ENCODE results near the gene ARHGAP27. TPM values are rescaled to one million over a fixed set of nuclear protein-coding genes. Genes with fewer than 3 reads are reported as not detected.

Gene ARHGAP27
- total RNA-seq, 4 donors from 2014 or later = 11.2 to 15.0 (median 12.9) TPM

GRCh38 chr17:45440161-45440778, 7.6 kb upstream of the ARHGAP27 start:
- 62% methylated on average over 9 of the region's 10 CpGs for WGBS
- no peak overlapping the region for H3K4me3 ChIP-seq
- peaks cover 32 to 76% (median 64%) of the 10 kb centered on the region in 4 donors for H3K36me3 ChIP-seq
- H3K4me1 ChIP-seq = peaks cover 0 to 12% (median 2%) of the 10 kb centered on the region in 4 donors
- no peaks in the 10 kb centered on the region for H3K9me3 ChIP-seq
- no peak for DNase-seq (ENCODE audit: extremely low spot score)
- TF ChIP-seq EP300 (IDR thresholded peaks at IDR 0.05) (no peak), CTCF (IDR thresholded peaks at IDR 0.05) (no peak), POLR2AphosphoS5 (IDR thresholded peaks at IDR 0.05) (no peak), POLR2A (IDR thresholded peaks at IDR 0.05; ENCODE audit: low read depth) (no peak)
- intact Hi-C loops (cut with DNase I) = no loop called here
- H3K27ac ChIP-seq (replicated peaks in 1 of 4) = no peak overlapping the region
- H3K27me3 ChIP-seq = no peaks in the 10 kb centered on the region

- no peaks in the 10 kb centered on the region for H3K9me3 ChIP-seq
- no peak overlapping the region for H3K27ac ChIP-seq (replicated peaks in 1 of 4)
- H3K4me3 ChIP-seq = no peak overlapping the region
- peaks cover 27 to 78% (median 55%) of the 10 kb centered on the region in 4 donors for H3K36me3 ChIP-seq
- no peak for DNase-seq (ENCODE audit: extremely low spot score)
- H3K4me1 ChIP-seq = peaks cover 0 to 9% (median 2%) of the 10 kb centered on the region in 4 donors
- TF ChIP-seq CTCF (IDR thresholded peaks at IDR 0.05) = no peak
- TF ChIP-seq EP300 (IDR thresholded peaks at IDR 0.05) = no peak
- no peak for TF ChIP-seq POLR2A (IDR thresholded peaks at IDR 0.05; ENCODE audit: low read depth)
- no peak for TF ChIP-seq POLR2AphosphoS5 (IDR thresholded peaks at IDR 0.05)
- intact Hi-C loops (cut with DNase I) = no loop called here
- WGBS = 90% methylated on average over 10 of the region's 11 CpGs
- no peaks in the 10 kb centered on the region for H3K27me3 ChIP-seq
Measured at GRCh38 chr17:45438931-45439610, 6.4 kb upstream of the ARHGAP27 start.

- 84% methylated on average over 21 of the region's 30 CpGs for WGBS
- H3K4me3 ChIP-seq = no peak overlapping the region
- H3K36me3 ChIP-seq = peaks cover 27 to 78% (median 51%) of the 10 kb centered on the region in 4 donors
- no peak for DNase-seq (ENCODE audit: extremely low spot score)
- intact Hi-C loops (cut with DNase I) = no loop called here
- H3K27me3 ChIP-seq = peaks cover 0 to 10% (median 0%) of the 10 kb centered on the region in 4 donors
- H3K4me1 ChIP-seq = peaks cover 7 to 15% (median 11%) of the 10 kb centered on the region in 4 donors
- H3K27ac ChIP-seq (replicated peaks in 1 of 4) = no peak overlapping the region
- no peaks in the 10 kb centered on the region for H3K9me3 ChIP-seq
- TF ChIP-seq EP300 (IDR thresholded peaks at IDR 0.05) (no peak), POLR2AphosphoS5 (IDR thresholded peaks at IDR 0.05) (no peak), CTCF (IDR thresholded peaks at IDR 0.05) (no peak), POLR2A (IDR thresholded peaks at IDR 0.05; ENCODE audit: low read depth) (no peak)
Measured at GRCh38 chr17:45437465-45438283, 5.0 kb upstream of the ARHGAP27 start.

- peaks cover 0 to 18% (median 4%) of the 10 kb centered on the region in 4 donors for H3K27me3 ChIP-seq
- peaks cover 15 to 24% (median 19%) of the 10 kb centered on the region in 4 donors for H3K4me1 ChIP-seq
- H3K4me3 ChIP-seq = no peak overlapping the region
- no peak for DNase-seq (ENCODE audit: extremely low spot score)
- intact Hi-C loops (cut with DNase I) = no loop called here
- TF ChIP-seq EP300 (IDR thresholded peaks at IDR 0.05) (no peak), POLR2AphosphoS5 (IDR thresholded peaks at IDR 0.05) (no peak), CTCF (IDR thresholded peaks at IDR 0.05) (no peak), POLR2A (IDR thresholded peaks at IDR 0.05; ENCODE audit: low read depth) (no peak)
- peaks cover 27 to 73% (median 51%) of the 10 kb centered on the region in 4 donors for H3K36me3 ChIP-seq
- H3K27ac ChIP-seq (replicated peaks in 1 of 4) = no peak overlapping the region
- no peaks in the 10 kb centered on the region for H3K9me3 ChIP-seq
- WGBS = 94% methylated on average over 15 of the region's 23 CpGs
Measured at GRCh38 chr17:45436625-45437464, 4.2 kb upstream of the ARHGAP27 start.

Data from esophagus muscularis mucosa (tissue), 4 donors.